ENCODE data around the gene TTN.

Gene TTN

DNA sequence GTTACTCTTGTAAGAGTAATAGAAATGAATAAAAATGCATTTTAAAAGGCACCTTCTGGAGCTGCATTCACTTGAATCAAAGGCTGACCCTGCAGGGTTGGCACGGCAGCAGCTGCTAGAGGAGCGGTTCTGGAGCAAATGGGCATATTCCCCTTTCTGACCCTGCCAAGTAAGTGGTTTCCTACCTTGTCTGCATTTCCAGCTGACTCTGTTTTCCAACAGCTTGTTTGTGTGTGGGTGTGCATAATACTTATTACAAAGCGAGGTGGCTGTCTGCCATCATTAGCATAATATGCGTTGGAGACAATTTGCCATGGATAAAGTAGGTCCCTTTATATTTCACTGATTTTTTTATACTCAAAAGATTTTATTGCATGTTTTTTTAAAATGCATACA, 21.3 kb upstream of the TTN start:
- CTCF ChIA-PET, result interaction anchor here (2.7 kb wide), 1 partner anchor 9 kb away, joined by 11 read pairs; no protein-coding TSS in a partner anchor
- Histone ChIP-seq H3K27ac (ENCODE audit: insufficient read depth in 1 of 2, low read depth in 1 of 2, low read length in 2 of 2, poor library complexity in 1 of 2, severe bottlenecking in 2 of 2) (no peak overlapping the region), H3K9me3 (ENCODE audit: control extremely low read depth in 1 of 5, control insufficient read depth in 4 of 5, insufficient read depth in 2 of 5, low read depth in 1 of 5, low read length in 4 of 5) (peaks cover 0 to 2% (median 0%) of the 10 kb centered on the region in 5 experiments), H3K36me3 (ENCODE audit: control insufficient read depth in 4 of 4, insufficient read depth in 4 of 4, low read length in 3 of 4) (peaks cover 0 to 1% (median 0%) of the 10 kb centered on the region in 4 experiments), H3K27me3 (replicated peaks in 2 of 5; ENCODE audit: control insufficient read depth in 4 of 5, insufficient read depth in 5 of 5, low read length in 4 of 5) (no peaks in the 10 kb centered on the region), H3K4me3 (ENCODE audit: control insufficient read depth in 1 of 7, extremely low read depth in 1 of 7, insufficient read depth in 4 of 7, low read depth in 2 of 7, low read length in 6 of 7) (no peak overlapping the region), H3K4me1 (ENCODE audit: control extremely low read depth in 1 of 4, control insufficient read depth in 4 of 4, insufficient read depth in 4 of 4, low read length in 3 of 4) (no peaks in the 10 kb centered on the region)
- no peak for DNase-seq
- POLR2A ChIA-PET, result no interaction called here
- 64% methylated on average over 2 of the region's 4 CpGs for WGBS (ENCODE audit: insufficient coverage)

DNA sequence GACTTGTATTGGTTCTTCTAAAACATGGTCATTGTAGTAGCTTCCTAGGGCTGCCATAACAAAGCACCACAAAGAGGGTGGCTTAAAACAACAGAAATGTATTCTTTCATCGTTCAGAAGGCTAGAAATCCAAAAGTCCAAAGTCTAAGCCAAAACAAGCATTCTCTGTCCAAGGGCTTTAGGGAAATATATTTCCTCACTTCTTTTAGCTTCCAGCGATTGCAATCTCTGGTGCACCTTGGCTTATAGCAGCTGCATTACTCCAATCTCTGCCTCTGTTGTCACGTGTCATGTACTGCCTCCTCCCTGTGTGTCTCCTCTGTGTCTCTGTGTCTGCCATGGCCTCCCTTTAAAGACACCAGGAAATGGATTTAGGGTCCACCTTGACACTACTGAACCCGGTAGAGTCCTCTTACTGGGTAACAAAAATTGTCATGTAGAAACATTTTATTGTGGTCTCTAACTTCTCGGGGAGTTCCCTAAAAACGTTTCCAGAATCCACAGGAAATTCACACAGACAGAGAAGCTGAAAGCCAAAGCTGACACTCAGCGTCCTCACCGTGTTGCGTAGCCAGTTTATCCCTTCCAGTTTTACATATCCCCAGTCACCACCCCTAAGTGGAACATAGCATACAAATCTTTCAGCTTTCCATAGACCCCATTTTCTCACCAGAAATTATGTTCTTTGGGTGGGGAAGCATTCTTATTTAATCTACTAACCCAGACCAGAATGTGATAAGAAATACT, 20.7 kb upstream of the TTN start:
- Histone ChIP-seq H3K27ac (ENCODE audit: insufficient read depth in 1 of 2, low read depth in 1 of 2, low read length in 2 of 2, poor library complexity in 1 of 2, severe bottlenecking in 2 of 2) (no peak overlapping the region), H3K27me3 (replicated peaks in 2 of 5; ENCODE audit: control insufficient read depth in 4 of 5, insufficient read depth in 5 of 5, low read length in 4 of 5) (no peaks in the 10 kb centered on the region), H3K4me3 (ENCODE audit: control insufficient read depth in 1 of 7, extremely low read depth in 1 of 7, insufficient read depth in 4 of 7, low read depth in 2 of 7, low read length in 6 of 7) (no peak overlapping the region), H3K4me1 (ENCODE audit: control extremely low read depth in 1 of 4, control insufficient read depth in 4 of 4, insufficient read depth in 4 of 4, low read length in 3 of 4) (no peaks in the 10 kb centered on the region), H3K9me3 (ENCODE audit: control extremely low read depth in 1 of 5, control insufficient read depth in 4 of 5, insufficient read depth in 2 of 5, low read depth in 1 of 5, low read length in 4 of 5) (peaks cover 0 to 2% (median 0%) of the 10 kb centered on the region in 5 experiments), H3K36me3 (ENCODE audit: control insufficient read depth in 4 of 4, insufficient read depth in 4 of 4, low read length in 3 of 4) (no peaks in the 10 kb centered on the region)
- 80% methylated on average over 7 of the region's 9 CpGs for WGBS (ENCODE audit: insufficient coverage)
- ChIA-PET POLR2A (no interaction called here), CTCF (interaction anchor here (2.7 kb wide), 1 partner anchor 8 kb away, joined by 11 read pairs; no protein-coding TSS in a partner anchor)
- DNase-seq, result no peak

DNA sequence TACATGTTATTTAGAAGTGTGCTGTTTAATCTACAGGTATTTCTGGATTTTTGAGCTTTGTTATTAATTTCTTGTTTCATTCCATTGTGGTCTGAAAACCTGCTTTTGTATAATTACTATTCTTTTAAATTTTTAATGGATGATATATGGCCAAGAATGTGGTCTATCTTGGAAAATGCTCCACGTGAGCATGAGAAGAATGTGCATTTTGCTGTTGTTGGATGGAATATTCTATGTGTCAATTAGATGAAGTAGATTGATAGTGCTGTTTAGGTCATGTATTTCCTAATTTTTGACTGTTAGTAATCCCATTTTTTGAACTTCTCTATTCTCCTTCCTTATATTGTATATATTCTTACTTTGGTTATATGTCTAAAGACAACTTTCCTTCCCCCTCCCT, 19.9 kb upstream of the TTN start:
- CTCF ChIA-PET, result interaction anchor here (2.7 kb wide), 1 partner anchor 7 kb away, joined by 11 read pairs; no protein-coding TSS in a partner anchor
- no peak overlapping the region for H3K27ac ChIP-seq (ENCODE audit: insufficient read depth in 1 of 2, low read depth in 1 of 2, low read length in 2 of 2, poor library complexity in 1 of 2, severe bottlenecking in 2 of 2)
- no peaks in the 10 kb centered on the region for H3K4me1 ChIP-seq (ENCODE audit: control extremely low read depth in 1 of 4, control insufficient read depth in 4 of 4, insufficient read depth in 4 of 4, low read length in 3 of 4)
- H3K36me3 ChIP-seq (ENCODE audit: control insufficient read depth in 4 of 4, insufficient read depth in 4 of 4, low read length in 3 of 4), result no peaks in the 10 kb centered on the region
- WGBS (ENCODE audit: insufficient coverage), result no CpG with 5 or more reads among the region's 1 CpG
- H3K27me3 ChIP-seq (replicated peaks in 2 of 5; ENCODE audit: control insufficient read depth in 4 of 5, insufficient read depth in 5 of 5, low read length in 4 of 5), result no peaks in the 10 kb centered on the region
- peaks cover 0 to 2% (median 0%) of the 10 kb centered on the region in 5 experiments for H3K9me3 ChIP-seq (ENCODE audit: control extremely low read depth in 1 of 5, control insufficient read depth in 4 of 5, insufficient read depth in 2 of 5, low read depth in 1 of 5, low read length in 4 of 5)
- no peak for DNase-seq
- POLR2A ChIA-PET, result no interaction called here
- H3K4me3 ChIP-seq (ENCODE audit: control insufficient read depth in 1 of 7, extremely low read depth in 1 of 7, insufficient read depth in 4 of 7, low read depth in 2 of 7, low read length in 6 of 7), result no peak overlapping the region

DNA sequence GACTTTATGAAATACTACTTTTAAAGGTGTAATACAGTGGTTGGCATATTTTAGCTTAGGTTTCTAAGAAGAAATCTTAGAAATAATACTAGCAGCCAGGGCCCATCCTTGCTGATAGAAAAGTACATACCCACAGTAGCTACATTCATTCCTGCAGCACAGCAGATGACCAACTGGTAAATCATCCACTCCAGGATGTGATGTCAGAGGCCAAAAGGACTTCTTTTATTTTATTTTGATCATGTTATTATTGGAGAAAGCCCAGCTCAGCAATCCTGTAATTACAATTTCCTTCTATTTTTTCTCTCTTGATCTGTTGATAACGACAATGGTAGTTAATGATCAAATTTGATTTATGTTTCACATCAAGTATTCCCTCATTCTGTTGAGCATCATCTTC, 18.0 kb upstream of the TTN start:
- Histone ChIP-seq H3K4me1 (ENCODE audit: control extremely low read depth in 1 of 4, control insufficient read depth in 4 of 4, insufficient read depth in 4 of 4, low read length in 3 of 4) (peaks cover 0 to under 1% (median under 1%) of the 10 kb centered on the region in 4 experiments), H3K9me3 (ENCODE audit: control extremely low read depth in 1 of 5, control insufficient read depth in 4 of 5, insufficient read depth in 2 of 5, low read depth in 1 of 5, low read length in 4 of 5) (peaks cover 0 to 2% (median 0%) of the 10 kb centered on the region in 5 experiments), H3K36me3 (ENCODE audit: control insufficient read depth in 4 of 4, insufficient read depth in 4 of 4, low read length in 3 of 4) (no peaks in the 10 kb centered on the region), H3K4me3 (ENCODE audit: control insufficient read depth in 1 of 7, extremely low read depth in 1 of 7, insufficient read depth in 4 of 7, low read depth in 2 of 7, low read length in 6 of 7) (no peak overlapping the region), H3K27me3 (replicated peaks in 2 of 5; ENCODE audit: control insufficient read depth in 4 of 5, insufficient read depth in 5 of 5, low read length in 4 of 5) (no peaks in the 10 kb centered on the region), H3K27ac (ENCODE audit: insufficient read depth in 1 of 2, low read depth in 1 of 2, low read length in 2 of 2, poor library complexity in 1 of 2, severe bottlenecking in 2 of 2) (no peak overlapping the region)
- POLR2A ChIA-PET, result no interaction called here
- CTCF ChIA-PET, result no interaction called here
- DNase-seq, result no peak
- WGBS (ENCODE audit: insufficient coverage), result no CpG with 5 or more reads among the region's 1 CpG

DNA sequence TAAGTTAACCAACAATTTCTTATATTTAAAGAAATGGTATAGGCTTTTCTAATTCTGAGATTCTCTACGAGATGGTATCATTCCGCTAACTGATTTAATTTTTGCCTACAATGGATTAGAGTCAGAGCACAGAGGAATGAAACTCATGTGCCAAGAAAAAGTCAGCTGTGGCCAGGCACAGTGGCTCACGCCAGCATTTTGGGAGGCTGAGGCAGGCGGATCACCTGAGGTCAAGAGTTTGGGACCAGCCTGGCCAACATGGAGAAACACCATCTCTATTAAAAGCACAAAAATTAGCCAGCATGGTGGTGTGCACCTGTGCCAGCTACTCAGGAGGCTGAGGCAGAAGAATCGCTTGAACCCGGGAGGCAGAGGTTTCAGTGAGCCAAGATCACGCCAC, 17.0 kb upstream of the TTN start:
- no peak overlapping the region for H3K27ac ChIP-seq (ENCODE audit: insufficient read depth in 1 of 2, low read depth in 1 of 2, low read length in 2 of 2, poor library complexity in 1 of 2, severe bottlenecking in 2 of 2)
- H3K36me3 ChIP-seq (ENCODE audit: control insufficient read depth in 4 of 4, insufficient read depth in 4 of 4, low read length in 3 of 4), result no peaks in the 10 kb centered on the region
- H3K4me3 ChIP-seq (ENCODE audit: control insufficient read depth in 1 of 7, extremely low read depth in 1 of 7, insufficient read depth in 4 of 7, low read depth in 2 of 7, low read length in 6 of 7), result no peak overlapping the region
- CTCF ChIA-PET, result no interaction called here
- no peaks in the 10 kb centered on the region for H3K27me3 ChIP-seq (replicated peaks in 2 of 5; ENCODE audit: control insufficient read depth in 4 of 5, insufficient read depth in 5 of 5, low read length in 4 of 5)
- POLR2A ChIA-PET, result no interaction called here
- no peak for DNase-seq
- peaks cover 0 to 2% (median 0%) of the 10 kb centered on the region in 5 experiments for H3K9me3 ChIP-seq (ENCODE audit: control extremely low read depth in 1 of 5, control insufficient read depth in 4 of 5, insufficient read depth in 2 of 5, low read depth in 1 of 5, low read length in 4 of 5)
- peaks cover 3 to 10% (median 6%) of the 10 kb centered on the region in 4 experiments for H3K4me1 ChIP-seq (ENCODE audit: control extremely low read depth in 1 of 4, control insufficient read depth in 4 of 4, insufficient read depth in 4 of 4, low read length in 3 of 4)
- 95% methylated on average over 7 of the region's 7 CpGs for WGBS (ENCODE audit: insufficient coverage)

DNA sequence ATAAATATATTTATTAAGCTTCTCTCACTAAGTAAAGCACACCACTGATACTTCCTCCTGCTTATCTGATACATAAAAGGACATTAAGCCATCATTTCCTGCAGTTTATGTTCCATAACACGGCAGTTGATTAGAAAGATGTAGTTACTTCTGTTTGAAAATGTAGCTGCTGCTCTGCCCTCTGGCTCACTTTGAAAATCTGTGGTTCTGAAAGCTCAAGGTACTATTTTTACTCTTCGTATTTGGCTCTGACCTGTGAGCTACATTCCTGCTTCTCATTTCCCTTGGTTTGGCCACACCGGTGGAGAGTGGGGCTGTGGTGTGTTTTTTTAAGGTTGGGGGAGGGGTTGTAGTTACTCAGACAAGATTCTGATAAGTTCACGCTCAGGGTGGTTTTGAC, 12.8 kb upstream of the TTN start:
- WGBS (ENCODE audit: insufficient coverage), result no CpG with 5 or more reads among the region's 4 CpGs
- H3K36me3 ChIP-seq (ENCODE audit: control insufficient read depth in 4 of 4, insufficient read depth in 4 of 4, low read length in 3 of 4), result no peaks in the 10 kb centered on the region
- POLR2A ChIA-PET, result no interaction called here
- H3K9me3 ChIP-seq (ENCODE audit: control extremely low read depth in 1 of 5, control insufficient read depth in 4 of 5, insufficient read depth in 2 of 5, low read depth in 1 of 5, low read length in 4 of 5), result no peaks in the 10 kb centered on the region
- CTCF ChIA-PET, result interaction anchor here (2.7 kb wide), 1 partner anchor 8 kb away, joined by 11 read pairs; no protein-coding TSS in a partner anchor
- H3K27me3 ChIP-seq (replicated peaks in 2 of 5; ENCODE audit: control insufficient read depth in 4 of 5, insufficient read depth in 5 of 5, low read length in 4 of 5), result no peaks in the 10 kb centered on the region
- peak overlapping the region; percentile 25 to 46 for H3K27ac ChIP-seq (ENCODE audit: insufficient read depth in 1 of 2, low read depth in 1 of 2, low read length in 2 of 2, poor library complexity in 1 of 2, severe bottlenecking in 2 of 2)
- H3K4me3 ChIP-seq (ENCODE audit: control insufficient read depth in 1 of 7, extremely low read depth in 1 of 7, insufficient read depth in 4 of 7, low read depth in 2 of 7, low read length in 6 of 7), result peak overlapping the region in 5 of 7 experiments; percentile 19 to 60 (median 42)
- peak in 2 of 3 donors; percentile 29 to 38 for DNase-seq
- H3K4me1 ChIP-seq (ENCODE audit: control extremely low read depth in 1 of 4, control insufficient read depth in 4 of 4, insufficient read depth in 4 of 4, low read length in 3 of 4), result peaks cover 3 to 10% (median 6%) of the 10 kb centered on the region in 4 experiments

DNA sequence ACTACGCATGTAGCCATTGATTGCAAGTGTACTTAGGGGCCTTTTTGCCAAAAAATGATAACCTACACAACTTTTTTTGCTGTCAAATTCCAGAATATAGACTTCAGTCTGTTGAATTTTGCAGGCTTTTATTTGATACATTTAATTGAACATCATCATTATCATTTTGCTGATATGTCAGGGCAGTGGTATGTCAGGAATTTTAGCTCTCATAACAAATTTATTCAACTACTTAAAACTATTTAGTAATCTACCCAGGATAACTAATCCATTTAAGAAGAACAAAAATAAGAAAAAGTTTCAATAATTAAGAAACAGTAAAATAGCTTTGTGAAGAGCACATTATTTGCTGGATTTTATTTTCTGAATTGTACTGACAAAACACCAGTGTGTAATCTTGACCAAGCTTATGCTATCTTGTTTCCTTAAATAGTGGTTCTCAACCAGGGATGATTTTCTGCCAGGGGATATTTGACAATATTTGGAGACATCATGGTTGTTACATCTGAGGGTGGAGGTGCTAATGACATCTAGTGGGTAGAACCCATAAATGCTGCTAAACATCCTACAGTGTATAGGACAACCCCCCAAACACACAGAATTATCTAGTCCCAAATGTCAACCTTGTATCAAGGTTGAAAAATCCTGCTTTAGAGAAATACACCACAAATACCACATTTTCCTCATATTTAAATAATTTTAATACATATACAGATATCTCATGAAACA, 12.1 kb upstream of the TTN start:
- Histone ChIP-seq H3K4me3 (ENCODE audit: control insufficient read depth in 1 of 7, extremely low read depth in 1 of 7, insufficient read depth in 4 of 7, low read depth in 2 of 7, low read length in 6 of 7) (peak overlapping the region in 1 of 7 experiments; percentile 45), H3K9me3 (ENCODE audit: control extremely low read depth in 1 of 5, control insufficient read depth in 4 of 5, insufficient read depth in 2 of 5, low read depth in 1 of 5, low read length in 4 of 5) (no peaks in the 10 kb centered on the region), H3K4me1 (ENCODE audit: control extremely low read depth in 1 of 4, control insufficient read depth in 4 of 4, insufficient read depth in 4 of 4, low read length in 3 of 4) (peaks cover 3 to 10% (median 6%) of the 10 kb centered on the region in 4 experiments), H3K27ac (ENCODE audit: insufficient read depth in 1 of 2, low read depth in 1 of 2, low read length in 2 of 2, poor library complexity in 1 of 2, severe bottlenecking in 2 of 2) (no peak overlapping the region), H3K27me3 (replicated peaks in 2 of 5; ENCODE audit: control insufficient read depth in 4 of 5, insufficient read depth in 5 of 5, low read length in 4 of 5) (no peaks in the 10 kb centered on the region), H3K36me3 (ENCODE audit: control insufficient read depth in 4 of 4, insufficient read depth in 4 of 4, low read length in 3 of 4) (no peaks in the 10 kb centered on the region)
- ChIA-PET CTCF (interaction anchor here (2.7 kb wide), 1 partner anchor 9 kb away, joined by 11 read pairs; no protein-coding TSS in a partner anchor), POLR2A (no interaction called here)
- peak in 1 of 3 donors; percentile 9 for DNase-seq
- WGBS (ENCODE audit: insufficient coverage), result no CpG with 5 or more reads among the region's 1 CpG
